Fibroblast of mammary gland (primary cell): Measurements from ENCODE around the gene AGTPBP1.
"Not testable (repeated sequence)": the region's sequence is repeated elsewhere in the genome, so short reads cannot be mapped to it uniquely, and the experiment has no call there.

Experiments
- DNase-seq: peaks from one replicate; pipeline ENCODE4 v3.0.0-alpha.2; 2010; ENCODE audit warnings: low read depth
- H3K4me3 ChIP-seq: 2 replicates; pipeline ENCODE4 v1.5.1; 2011; ENCODE audit warnings: low read depth, mild to moderate bottlenecking, low read length, moderate library complexity; ENCODE audit not compliant: control insufficient read depth
- CTCF ChIP-seq: conservative IDR thresholded peaks from 2 replicates; pipeline ENCODE4 v1.5.1; 2011; ENCODE audit warnings: low read depth, low read length, inconsistent platforms; ENCODE audit not compliant: control insufficient read depth, insufficient read depth

Gene AGTPBP1

DNA sequence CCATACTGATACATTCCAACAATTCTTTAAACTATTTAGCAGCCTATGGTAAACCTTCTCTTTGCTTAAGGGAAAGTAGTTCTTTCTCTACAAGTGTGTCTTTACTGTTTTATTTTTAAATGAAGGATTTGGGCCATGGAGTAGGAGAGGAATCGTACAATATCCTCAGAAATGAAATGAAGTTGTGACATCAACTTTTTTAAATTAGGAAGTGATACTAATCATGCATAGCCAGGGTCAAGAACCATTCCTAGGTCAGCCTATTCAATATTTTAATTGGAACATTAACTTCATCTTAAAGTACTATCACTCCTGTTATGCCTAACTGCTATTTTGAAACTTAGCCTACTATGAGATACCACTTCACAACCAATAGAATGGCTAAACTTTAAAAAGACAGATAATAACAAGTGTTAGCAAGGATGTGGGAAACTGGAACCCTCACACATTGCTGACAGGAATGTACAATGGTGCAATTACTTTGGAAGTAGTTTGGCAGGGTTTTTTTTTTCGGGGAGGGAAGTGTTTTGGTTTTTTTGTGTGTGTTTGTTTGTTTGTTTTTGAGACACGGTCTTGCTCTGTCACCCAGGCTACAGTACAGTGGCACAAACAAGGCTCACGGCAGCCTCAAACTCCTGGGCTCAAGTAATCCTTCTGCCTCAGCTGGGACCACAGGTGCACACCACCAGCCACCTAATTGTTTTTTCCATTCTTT is 10.7 kb downstream of the AGTPBP1 start:
- TF ChIP-seq CTCF = no peak
- no peak for DNase-seq
- H3K4me3 ChIP-seq = no peak overlapping the region

- no peak for DNase-seq
- TF ChIP-seq CTCF = no peak
- H3K4me3 ChIP-seq = no peak overlapping the region
Measured at GRCh38 chr9:85729882-85730281, 11.9 kb downstream of the AGTPBP1 start.

GRCh38 chr9:85727500-85727899 is 14.3 kb downstream of the AGTPBP1 start:
- DNase-seq = no peak
- no peak for TF ChIP-seq CTCF
- H3K4me3 ChIP-seq = no peak overlapping the region

DNA sequence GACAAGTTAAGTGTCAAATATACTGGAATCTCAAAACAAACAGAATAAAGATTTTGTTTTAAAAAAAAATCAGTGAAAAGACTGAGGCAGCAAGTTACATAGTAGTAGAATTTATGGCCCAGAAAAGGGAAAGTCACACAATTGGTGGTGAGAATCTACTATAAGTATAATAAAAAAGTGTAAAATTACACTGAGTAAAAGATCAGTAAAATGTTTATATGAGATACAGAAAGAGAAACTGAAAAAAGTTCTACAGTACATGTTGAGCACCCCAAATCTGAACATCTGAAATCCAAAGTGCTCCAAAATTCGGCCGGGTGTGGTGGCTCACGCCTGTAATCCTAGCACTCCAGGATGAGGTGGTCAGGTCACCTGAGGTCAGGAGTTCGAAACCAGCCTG is 15.0 kb downstream of the AGTPBP1 start:
- no peak for DNase-seq
- no peak overlapping the region for H3K4me3 ChIP-seq
- no peak for TF ChIP-seq CTCF

DNA sequence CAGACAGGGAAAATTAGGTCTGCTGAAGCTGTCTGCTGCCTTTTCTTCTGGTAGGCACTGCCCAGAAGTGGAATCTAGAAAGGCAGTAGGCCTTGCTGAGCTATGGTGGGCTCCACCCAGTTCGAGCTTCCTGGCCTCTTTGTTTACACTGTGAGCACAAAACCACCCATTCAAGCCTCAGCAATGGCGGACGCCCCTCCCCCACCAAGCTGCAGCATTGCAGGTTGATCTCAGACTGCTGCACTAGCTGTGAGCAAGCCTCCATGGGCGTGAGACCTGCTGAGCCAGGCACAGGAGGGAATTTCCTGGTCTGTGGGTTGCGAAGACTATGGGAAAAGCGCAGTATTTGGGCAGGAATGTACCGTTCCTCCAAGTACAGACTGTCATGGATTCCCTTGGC is 18.5 kb downstream of the AGTPBP1 start:
- DNase-seq = no peak

GRCh38 chr9:85719411-85719810 is 22.3 kb downstream of the AGTPBP1 start:
- H3K4me3 ChIP-seq, DNase-seq: not testable (repeated sequence)

More for the DNA sequence above, 18.5 kb downstream of the AGTPBP1 start:
- no peak for TF ChIP-seq CTCF
- no peak overlapping the region for H3K4me3 ChIP-seq

DNA sequence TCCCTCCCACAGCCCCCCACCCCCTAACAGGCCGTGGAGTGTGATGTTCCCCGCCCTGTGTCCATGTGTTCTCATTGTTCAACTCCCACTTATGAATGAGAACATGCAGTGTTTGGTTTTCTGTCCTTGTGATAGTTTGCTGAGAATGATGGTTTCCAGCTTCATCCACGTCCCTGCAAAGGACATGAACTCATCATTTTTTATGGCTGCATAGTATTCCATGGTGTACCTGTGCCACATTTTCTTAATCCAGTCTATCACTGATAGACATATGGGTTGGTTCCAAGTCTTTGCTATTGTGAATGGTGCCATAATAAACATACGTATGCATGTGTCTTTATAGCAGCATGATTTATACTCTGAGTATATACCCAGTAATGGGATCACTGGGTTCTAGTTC is 23.9 kb downstream of the AGTPBP1 start:
- not testable (repeated sequence) for H3K4me3 ChIP-seq, DNase-seq

- TF ChIP-seq CTCF = no peak
- DNase-seq = no peak
- H3K4me3 ChIP-seq = no peak overlapping the region
Measured at GRCh38 chr9:85717220-85717619, 24.5 kb downstream of the AGTPBP1 start.
